ENCODE results near the gene B4GALNT4.
"Not testable (repeated sequence)": the region's sequence is repeated elsewhere in the genome, so short reads cannot be mapped to it uniquely, and the experiment has no call there.

Gene B4GALNT4, protein sequence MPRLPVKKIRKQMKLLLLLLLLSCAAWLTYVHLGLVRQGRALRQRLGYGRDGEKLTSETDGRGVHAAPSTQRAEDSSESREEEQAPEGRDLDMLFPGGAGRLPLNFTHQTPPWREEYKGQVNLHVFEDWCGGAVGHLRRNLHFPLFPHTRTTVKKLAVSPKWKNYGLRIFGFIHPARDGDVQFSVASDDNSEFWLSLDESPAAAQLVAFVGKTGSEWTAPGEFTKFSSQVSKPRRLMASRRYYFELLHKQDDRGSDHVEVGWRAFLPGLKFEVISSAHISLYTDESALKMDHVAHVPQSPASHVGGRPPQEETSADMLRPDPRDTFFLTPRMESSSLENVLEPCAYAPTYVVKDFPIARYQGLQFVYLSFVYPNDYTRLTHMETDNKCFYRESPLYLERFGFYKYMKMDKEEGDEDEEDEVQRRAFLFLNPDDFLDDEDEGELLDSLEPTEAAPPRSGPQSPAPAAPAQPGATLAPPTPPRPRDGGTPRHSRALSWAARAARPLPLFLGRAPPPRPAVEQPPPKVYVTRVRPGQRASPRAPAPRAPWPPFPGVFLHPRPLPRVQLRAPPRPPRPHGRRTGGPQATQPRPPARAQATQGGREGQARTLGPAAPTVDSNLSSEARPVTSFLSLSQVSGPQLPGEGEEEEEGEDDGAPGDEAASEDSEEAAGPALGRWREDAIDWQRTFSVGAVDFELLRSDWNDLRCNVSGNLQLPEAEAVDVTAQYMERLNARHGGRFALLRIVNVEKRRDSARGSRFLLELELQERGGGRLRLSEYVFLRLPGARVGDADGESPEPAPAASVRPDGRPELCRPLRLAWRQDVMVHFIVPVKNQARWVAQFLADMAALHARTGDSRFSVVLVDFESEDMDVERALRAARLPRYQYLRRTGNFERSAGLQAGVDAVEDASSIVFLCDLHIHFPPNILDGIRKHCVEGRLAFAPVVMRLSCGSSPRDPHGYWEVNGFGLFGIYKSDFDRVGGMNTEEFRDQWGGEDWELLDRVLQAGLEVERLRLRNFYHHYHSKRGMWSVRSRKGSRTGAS

GRCh38 chr11:369336-370018 is at the start of gene B4GALNT4:
Gene B4GALNT4, plus strand, starts transcription at chr11:369499. Its CDS starts 305 bp downstream, at chr11:369804.
- peak; percentile 10 for DNase-seq

- not testable (repeated sequence) for DNase-seq
Observed at GRCh38 chr11:319888-320273, 49.4 kb upstream of the B4GALNT4 start.

GRCh38 chr11:324156-324555 is 45.1 kb upstream of the B4GALNT4 start:
- no peak for DNase-seq

DNA sequence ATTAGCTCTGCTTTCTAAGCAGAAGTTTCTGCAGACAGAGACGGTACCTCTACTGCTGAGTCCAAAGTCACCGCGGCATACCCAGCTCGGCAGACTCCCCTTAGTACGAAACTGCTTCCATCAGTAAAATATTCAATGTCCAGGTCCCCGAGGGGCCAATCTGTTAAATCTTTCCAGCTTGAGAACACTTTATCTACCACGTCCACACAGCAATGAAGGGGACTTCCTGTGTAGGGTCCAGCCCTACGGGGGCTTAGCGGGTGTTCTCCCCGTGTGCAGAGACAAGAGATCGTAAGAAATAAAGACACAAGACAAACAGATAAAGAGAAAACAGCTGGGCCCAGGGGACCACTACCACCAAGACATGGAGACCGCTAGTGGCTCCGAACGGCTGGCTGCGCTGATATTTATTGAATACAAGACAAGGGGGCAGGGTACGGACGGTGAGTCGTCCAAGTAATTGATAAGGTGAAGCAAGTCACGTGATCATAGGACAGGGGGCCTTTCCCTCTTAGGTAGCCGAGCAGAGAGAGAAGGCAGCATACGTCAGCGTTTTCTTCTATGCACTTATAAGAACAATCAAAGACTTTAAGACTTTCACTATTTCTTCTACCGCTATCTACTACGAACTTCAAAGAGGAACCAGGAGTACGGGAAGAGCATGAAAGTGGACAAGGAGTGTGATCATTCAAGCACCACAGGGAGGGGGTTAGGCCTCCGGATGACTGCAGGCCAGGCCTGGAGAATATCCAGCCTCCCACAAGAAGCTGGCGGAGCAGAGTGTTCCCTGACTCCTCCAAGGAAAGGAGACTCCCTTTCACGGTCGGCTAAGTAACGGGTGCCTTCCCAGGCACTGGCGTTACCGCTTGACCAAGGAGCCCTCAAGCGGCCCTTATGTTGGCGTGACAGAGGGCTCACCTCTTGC is 44.4 kb upstream of the B4GALNT4 start:
- DNase-seq = not testable (repeated sequence)

GRCh38 chr11:325796-326591 is 43.3 kb upstream of the B4GALNT4 start:
- DNase-seq = no peak

DNA sequence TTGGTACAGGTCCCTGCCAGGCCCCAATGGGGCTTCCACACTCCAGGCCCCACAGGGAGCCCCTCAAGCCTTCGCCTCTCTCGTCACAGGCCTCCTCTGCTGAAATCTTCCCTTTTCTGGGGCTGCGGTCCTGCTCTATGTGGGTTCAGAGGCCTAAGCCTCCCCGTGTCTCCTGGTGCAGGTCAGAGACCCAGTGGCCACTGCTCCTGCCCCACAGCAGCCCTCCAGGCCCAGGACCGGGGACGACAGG is 42.8 kb upstream of the B4GALNT4 start:
- no peak for DNase-seq

GRCh38 chr11:326842-327580 is 42.3 kb upstream of the B4GALNT4 start:
- DNase-seq = peak; percentile 1

DNA sequence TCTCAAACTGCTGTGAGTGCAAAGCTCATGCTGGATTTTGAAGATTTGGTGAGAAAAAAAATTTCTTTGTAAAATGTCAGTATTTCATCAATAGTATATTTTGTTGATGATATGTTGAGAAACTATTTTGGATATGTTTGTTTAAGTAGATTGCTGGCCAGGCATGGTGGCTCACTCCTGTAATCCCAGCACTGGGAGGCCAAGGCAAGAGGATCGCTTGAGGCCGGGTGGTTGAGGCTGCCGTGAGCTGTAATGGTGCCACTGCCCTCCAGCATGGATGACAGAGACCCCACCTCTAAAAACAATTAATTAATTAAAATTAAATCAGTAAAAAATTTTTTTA is 41.7 kb upstream of the B4GALNT4 start:
- no peak for DNase-seq

- no peak for DNase-seq
Observed at GRCh38 chr11:328012-328411, 41.3 kb upstream of the B4GALNT4 start.

DNA sequence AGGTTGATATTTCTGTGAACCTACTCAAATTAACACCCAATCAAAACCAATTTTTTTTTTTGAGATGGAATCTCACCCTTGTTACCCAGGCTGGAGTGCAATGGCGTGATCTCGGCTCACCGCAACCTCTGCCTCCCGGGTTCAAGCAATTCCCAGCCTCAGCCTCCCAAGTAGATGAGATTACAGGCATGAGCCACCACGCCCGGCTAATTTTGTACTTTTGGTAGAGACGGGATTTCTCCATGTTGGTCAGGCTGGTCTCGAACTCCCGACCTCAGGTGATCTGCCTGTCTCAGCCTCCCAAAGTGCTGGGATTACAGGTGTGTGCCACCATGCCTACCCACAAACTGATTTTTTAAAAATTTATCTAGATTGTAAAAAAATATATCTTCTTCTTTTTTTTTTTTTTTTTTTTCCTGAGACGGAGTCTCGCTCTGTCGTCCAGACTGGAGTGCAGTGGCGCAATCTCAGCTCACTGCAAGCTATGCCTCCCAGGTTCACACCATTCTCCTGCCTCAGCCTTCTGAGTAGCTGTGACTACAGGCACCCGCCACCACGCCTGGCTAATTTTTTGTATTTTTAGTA is 40.7 kb upstream of the B4GALNT4 start:
- DNase-seq = not testable (repeated sequence)

- no peak for DNase-seq
Observed at GRCh38 chr11:329886-330253, 39.4 kb upstream of the B4GALNT4 start.

- no peak for DNase-seq
Observed at GRCh38 chr11:330307-330693, 39.0 kb upstream of the B4GALNT4 start.

DNA sequence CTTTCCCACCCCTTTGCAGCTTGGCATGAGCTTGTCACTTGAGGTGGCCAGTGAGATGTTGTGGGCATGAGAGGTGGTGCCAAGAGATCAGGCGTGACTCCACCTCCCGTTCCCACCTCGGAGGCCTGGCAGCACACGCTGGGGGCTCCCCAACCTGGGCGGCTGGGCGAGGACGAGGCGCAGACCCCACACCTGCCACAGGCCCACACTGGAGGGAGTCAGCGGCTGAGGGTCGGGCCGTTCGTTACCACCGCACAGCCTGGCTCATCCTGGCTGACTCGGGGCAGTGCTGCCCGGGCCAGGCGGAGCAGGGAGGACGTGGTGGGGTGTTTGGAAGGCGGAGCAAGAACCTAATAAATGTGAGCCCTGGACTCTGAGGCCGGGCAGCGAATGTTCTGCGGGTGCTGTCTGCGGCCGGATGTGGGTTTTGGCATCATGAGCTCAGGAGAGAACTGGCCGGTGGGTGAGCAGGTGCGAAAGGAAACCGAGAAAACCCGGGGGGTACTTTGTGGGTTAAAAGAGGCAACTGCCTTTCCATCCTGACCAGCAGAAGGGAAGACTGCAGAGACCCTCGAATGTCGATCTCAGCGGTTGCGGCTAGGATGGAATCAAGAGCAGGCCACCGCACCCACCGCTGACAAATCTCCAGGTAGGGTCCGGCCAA is 38.5 kb upstream of the B4GALNT4 start:
- no peak for DNase-seq

DNA sequence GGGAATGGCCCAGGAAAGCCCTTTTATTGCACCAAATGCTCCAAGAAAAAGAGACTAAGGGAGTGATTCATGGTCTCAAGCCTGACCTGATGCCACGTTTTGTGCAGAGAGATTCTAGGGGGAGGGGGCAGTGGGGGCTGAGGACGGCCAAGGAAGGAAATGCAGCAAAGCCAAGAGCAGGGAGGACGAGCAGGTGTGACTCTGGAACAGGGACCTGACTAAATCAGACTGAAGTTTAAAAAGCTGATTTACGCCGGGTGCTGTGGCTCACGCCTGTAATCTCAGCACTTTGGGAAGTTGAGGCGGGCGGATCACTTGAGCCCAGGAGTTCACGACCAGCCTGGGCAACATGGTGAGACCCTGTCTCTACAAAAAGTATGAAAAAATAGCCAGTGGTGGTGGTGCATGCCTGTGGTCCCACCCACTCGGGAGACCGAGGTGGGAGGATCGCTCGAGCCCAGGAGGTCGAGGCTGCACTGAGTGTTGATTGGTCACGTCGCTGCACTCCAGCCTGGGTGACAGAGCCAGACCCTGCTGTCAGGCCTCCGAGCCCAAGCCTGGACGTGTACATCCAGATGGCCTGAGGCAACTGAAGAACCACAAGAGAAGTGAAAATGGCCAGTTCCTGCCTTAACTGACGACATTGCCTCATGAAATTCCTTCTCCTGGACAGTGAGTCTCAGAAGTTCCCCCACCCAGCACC is 37.8 kb upstream of the B4GALNT4 start:
- no peak for DNase-seq

- no peak for DNase-seq
Observed at GRCh38 chr11:332651-333480, 36.4 kb upstream of the B4GALNT4 start.

- not testable (repeated sequence) for DNase-seq
Observed at GRCh38 chr11:333616-334263, 35.6 kb upstream of the B4GALNT4 start.

DNA sequence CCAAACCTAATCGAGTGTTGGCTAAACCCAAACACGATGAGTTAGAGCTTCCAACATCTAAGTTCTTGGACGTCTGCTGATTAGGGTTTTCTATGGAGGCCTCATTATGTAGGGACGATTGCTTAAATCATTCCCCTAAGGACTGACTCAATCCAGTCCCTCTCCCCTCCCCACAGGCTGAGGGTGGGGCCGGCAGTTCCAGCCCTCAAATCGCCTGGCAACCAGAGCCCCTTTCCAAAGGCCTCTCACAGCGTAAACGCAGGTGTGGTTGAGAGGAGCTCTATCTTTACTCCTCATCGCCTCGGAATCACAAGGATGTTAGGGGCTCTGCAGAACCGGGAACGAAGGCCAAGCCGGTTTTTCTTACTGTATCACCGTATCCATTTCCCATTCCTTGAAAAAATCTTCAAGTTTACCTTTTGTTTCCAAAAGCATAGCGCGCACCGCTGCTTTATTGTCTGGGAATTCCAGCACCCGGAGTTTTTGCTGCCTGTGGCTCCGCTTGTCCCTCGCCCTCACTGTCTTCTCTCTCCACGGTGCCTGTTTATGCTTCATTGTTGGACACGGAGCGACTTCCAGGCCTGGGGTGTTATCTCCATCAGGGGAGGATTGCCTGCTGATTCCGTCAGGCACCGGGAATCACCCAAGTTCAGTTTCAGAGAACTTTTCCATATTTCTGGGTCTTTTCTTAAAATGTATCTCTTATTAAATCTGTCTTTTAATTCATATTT is 34.9 kb upstream of the B4GALNT4 start:
- no peak for DNase-seq

Data from NCI-H2029 (cell line).